Measurements from ENCODE around the gene SFMBT2.
"Not testable (repeated sequence)": the region's sequence is repeated elsewhere in the genome, so short reads cannot be mapped to it uniquely, and the experiment has no call there.

The SFMBT2 gene

GRCh38 chr10:7407368-7408290 is 3.2 kb downstream of the SFMBT2 start:
- peak overlapping the region in 19 of 21 experiments; percentile 23 to 88 (median 64) for H3K27ac ChIP-seq

GRCh38 chr10:7406712-7407333 is 4.0 kb downstream of the SFMBT2 start:
- Histone ChIP-seq H3K27ac (peak overlapping the region in 12 of 21 experiments; percentile 29 to 84 (median 61)), H3K4me3 (peak overlapping the region in 5 of 7 experiments; percentile 56 to 73 (median 66))

More at GRCh38 chr10:7407368-7408290, 3.2 kb downstream of the SFMBT2 start:
- peak overlapping the region; percentile 55 to 73 (median 66) for H3K4me3 ChIP-seq

GRCh38 chr10:7405637-7406036 is 5.2 kb downstream of the SFMBT2 start:
- Histone ChIP-seq H3K4me3 (no peak overlapping the region), H3K27ac (peak overlapping the region in 1 of 21 experiments; percentile 10)

- Histone ChIP-seq H3K4me3 (no peak overlapping the region), H3K27ac (no peak overlapping the region)
Observed at GRCh38 chr10:7403620-7404019, 7.2 kb downstream of the SFMBT2 start.

GRCh38 chr10:7401782-7402181 is 9.1 kb downstream of the SFMBT2 start:
- H3K27ac ChIP-seq: no peak overlapping the region
- no peak overlapping the region for H3K4me3 ChIP-seq

GRCh38 chr10:7401156-7401555 is 9.7 kb downstream of the SFMBT2 start:
- H3K4me3 ChIP-seq: no peak overlapping the region
- H3K27ac ChIP-seq: no peak overlapping the region

- Histone ChIP-seq H3K27ac (no peak overlapping the region), H3K4me3 (no peak overlapping the region)
Observed at GRCh38 chr10:7400068-7400715, 10.6 kb downstream of the SFMBT2 start.

- Histone ChIP-seq H3K4me3 (no peak overlapping the region), H3K27ac (no peak overlapping the region)
Observed at GRCh38 chr10:7399533-7399932, 11.3 kb downstream of the SFMBT2 start.

GRCh38 chr10:7397049-7398035 is 13.5 kb downstream of the SFMBT2 start:
- Histone ChIP-seq H3K27ac (no peak overlapping the region), H3K4me3 (no peak overlapping the region)

- H3K4me3 ChIP-seq, H3K27ac ChIP-seq: not testable (repeated sequence)
Observed at GRCh38 chr10:7392301-7392700, 18.5 kb downstream of the SFMBT2 start.

GRCh38 chr10:7391748-7392147 is 19.1 kb downstream of the SFMBT2 start:
- no peak overlapping the region for H3K27ac ChIP-seq
- H3K4me3 ChIP-seq: no peak overlapping the region

- not testable (repeated sequence) for H3K4me3 ChIP-seq, H3K27ac ChIP-seq
Observed at GRCh38 chr10:7390689-7391110, 20.1 kb downstream of the SFMBT2 start.

GRCh38 chr10:7389844-7390243 is 21.0 kb downstream of the SFMBT2 start:
- Histone ChIP-seq H3K27ac (no peak overlapping the region), H3K4me3 (no peak overlapping the region)

- H3K4me3 ChIP-seq: no peak overlapping the region
- no peak overlapping the region for H3K27ac ChIP-seq
Observed at GRCh38 chr10:7389346-7389745, 21.5 kb downstream of the SFMBT2 start.

- Histone ChIP-seq H3K27ac (peak overlapping the region in 1 of 21 experiments; percentile 42), H3K4me3 (no peak overlapping the region)
Observed at GRCh38 chr10:7388602-7389001, 22.2 kb downstream of the SFMBT2 start.

- H3K4me3 ChIP-seq, H3K27ac ChIP-seq: not testable (repeated sequence)
Observed at GRCh38 chr10:7388149-7388548, 22.7 kb downstream of the SFMBT2 start.

GRCh38 chr10:7385114-7385513 is 25.7 kb downstream of the SFMBT2 start:
- no peak overlapping the region for H3K4me3 ChIP-seq
- H3K27ac ChIP-seq: no peak overlapping the region

- Histone ChIP-seq H3K27ac (no peak overlapping the region), H3K4me3 (no peak overlapping the region)
Observed at GRCh38 chr10:7383442-7383841, 27.4 kb downstream of the SFMBT2 start.

- H3K27ac ChIP-seq: no peak overlapping the region
- H3K4me3 ChIP-seq: no peak overlapping the region
Observed at GRCh38 chr10:7380704-7381241, 30.1 kb downstream of the SFMBT2 start.
